ENCODE results near the gene ZBTB16.

DNA sequence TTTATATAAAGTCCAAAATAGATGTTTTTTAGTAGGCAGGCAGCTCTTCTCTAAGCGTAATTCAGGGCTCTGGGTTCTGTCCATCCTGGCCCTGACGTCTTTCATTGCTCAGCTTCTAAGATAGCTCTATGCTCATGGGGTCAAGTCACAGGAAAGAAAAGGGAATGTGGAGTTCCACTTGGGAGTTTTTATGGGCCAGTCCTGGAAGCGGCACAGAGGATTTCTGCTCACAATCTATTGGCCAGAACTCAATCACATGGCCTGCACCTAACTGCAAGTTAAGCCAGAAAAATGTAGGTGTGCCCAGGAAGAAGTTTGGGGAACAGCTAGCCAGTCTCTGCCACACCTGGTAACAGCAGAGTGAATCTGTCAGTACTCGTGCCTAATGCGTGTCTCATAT, 7.4 kb upstream of the ZBTB16 start:
- TF ChIP-seq, protein P1, sequence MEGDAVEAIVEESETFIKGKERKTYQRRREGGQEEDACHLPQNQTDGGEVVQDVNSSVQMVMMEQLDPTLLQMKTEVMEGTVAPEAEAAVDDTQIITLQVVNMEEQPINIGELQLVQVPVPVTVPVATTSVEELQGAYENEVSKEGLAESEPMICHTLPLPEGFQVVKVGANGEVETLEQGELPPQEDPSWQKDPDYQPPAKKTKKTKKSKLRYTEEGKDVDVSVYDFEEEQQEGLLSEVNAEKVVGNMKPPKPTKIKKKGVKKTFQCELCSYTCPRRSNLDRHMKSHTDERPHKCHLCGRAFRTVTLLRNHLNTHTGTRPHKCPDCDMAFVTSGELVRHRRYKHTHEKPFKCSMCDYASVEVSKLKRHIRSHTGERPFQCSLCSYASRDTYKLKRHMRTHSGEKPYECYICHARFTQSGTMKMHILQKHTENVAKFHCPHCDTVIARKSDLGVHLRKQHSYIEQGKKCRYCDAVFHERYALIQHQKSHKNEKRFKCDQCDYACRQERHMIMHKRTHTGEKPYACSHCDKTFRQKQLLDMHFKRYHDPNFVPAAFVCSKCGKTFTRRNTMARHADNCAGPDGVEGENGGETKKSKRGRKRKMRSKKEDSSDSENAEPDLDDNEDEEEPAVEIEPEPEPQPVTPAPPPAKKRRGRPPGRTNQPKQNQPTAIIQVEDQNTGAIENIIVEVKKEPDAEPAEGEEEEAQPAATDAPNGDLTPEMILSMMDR (conservative IDR thresholded peaks at IDR 0.05; ENCODE audit: low read depth, low read length), result no peak
- no peak for TF ChIP-seq MAZ (IDR thresholded peaks at IDR 0.05; ENCODE audit: borderline replicate concordance, low read depth, low read length)
- TF ChIP-seq MAFK (IDR thresholded peaks at IDR 0.05; ENCODE audit: low read depth, low read length), result no peak
- TF ChIP-seq, protein P2, sequence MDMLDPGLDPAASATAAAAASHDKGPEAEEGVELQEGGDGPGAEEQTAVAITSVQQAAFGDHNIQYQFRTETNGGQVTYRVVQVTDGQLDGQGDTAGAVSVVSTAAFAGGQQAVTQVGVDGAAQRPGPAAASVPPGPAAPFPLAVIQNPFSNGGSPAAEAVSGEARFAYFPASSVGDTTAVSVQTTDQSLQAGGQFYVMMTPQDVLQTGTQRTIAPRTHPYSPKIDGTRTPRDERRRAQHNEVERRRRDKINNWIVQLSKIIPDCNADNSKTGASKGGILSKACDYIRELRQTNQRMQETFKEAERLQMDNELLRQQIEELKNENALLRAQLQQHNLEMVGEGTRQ (IDR thresholded peaks at IDR 0.05; ENCODE audit: low read depth, low read length), result no peak
- no peak for TF ChIP-seq NFE2L2 (IDR thresholded peaks at IDR 0.05; ENCODE audit: low read depth, low read length)
- TF ChIP-seq SMC3 (IDR thresholded peaks at IDR 0.05; ENCODE audit: low read depth, low read length), result no peak
- TF ChIP-seq, protein P3, sequence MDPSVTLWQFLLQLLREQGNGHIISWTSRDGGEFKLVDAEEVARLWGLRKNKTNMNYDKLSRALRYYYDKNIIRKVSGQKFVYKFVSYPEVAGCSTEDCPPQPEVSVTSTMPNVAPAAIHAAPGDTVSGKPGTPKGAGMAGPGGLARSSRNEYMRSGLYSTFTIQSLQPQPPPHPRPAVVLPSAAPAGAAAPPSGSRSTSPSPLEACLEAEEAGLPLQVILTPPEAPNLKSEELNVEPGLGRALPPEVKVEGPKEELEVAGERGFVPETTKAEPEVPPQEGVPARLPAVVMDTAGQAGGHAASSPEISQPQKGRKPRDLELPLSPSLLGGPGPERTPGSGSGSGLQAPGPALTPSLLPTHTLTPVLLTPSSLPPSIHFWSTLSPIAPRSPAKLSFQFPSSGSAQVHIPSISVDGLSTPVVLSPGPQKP (IDR thresholded peaks at IDR 0.05; ENCODE audit: borderline replicate concordance, low read depth, low read length), result no peak
- TF ChIP-seq POLR2A (IDR thresholded peaks at IDR 0.05; ENCODE audit: low read depth, low read length), result no peak
- no peak for TF ChIP-seq CEBPB (IDR thresholded peaks at IDR 0.05; ENCODE audit: low read depth, low read length)
- no peak for TF ChIP-seq MXI1 (IDR thresholded peaks at IDR 0.05; ENCODE audit: borderline replicate concordance, low read depth, low read length)
- no peak for TF ChIP-seq FOS (IDR thresholded peaks at IDR 0.05; ENCODE audit: low read depth, low read length)

Data from IMR-90 (cell line).